WTC11 (cell line): ENCODE measurements around the gene C2orf92. TPM values are rescaled to one million over a fixed set of nuclear protein-coding genes. Genes with fewer than 3 reads are reported as not detected.
"Not testable (repeated sequence)": the region's sequence is repeated elsewhere in the genome, so short reads cannot be mapped to it uniquely, and the experiment has no call there.

Experiments used
- ATAC-seq: fragments of 200-7000 bp; cut with Tn5 transposase; 2 replicates; pipeline ENCODE4 v1.10.0; 2021; ENCODE audit warnings: mild to moderate bottlenecking, moderate library complexity
- CTCF ChIA-PET: fragments of 300-600 bp; sonication (Branson Sonifier 250); formaldehyde crosslinking; loops from one replicate; lab custom pipeline; 2021; ENCODE audit warnings: antibody characterized with exemption; lab: Charles Lee
- POLR2A ChIA-PET: fragments of 350-600 bp; sonication (Branson Sonifier 250); formaldehyde crosslinking; loops from one replicate; lab custom pipeline; 2021; ENCODE audit warnings: antibody characterized with exemption; lab: Charles Lee
- DNase-seq: peaks from one replicate; pipeline ENCODE4 v3.0.0; 2021; ENCODE audit warnings: low spot score
- H3K27ac Mint-ChIP-seq: 2 replicates; pipeline ENCODE4 v1.8.0; 2021; ENCODE audit warnings: mixed read lengths
- H3K27me3 Mint-ChIP-seq: 2 replicates; pipeline ENCODE4 v1.8.0; 2021; ENCODE audit warnings: low read depth, mild to moderate bottlenecking, moderate library complexity, mixed read lengths
- H3K36me3 Mint-ChIP-seq: 2 replicates; pipeline ENCODE4 v1.8.0; 2021; ENCODE audit warnings: mixed read lengths
- H3K4me1 Mint-ChIP-seq: 2 replicates; pipeline ENCODE4 v1.8.0; 2022; ENCODE audit warnings: mixed read lengths
- H3K4me3 Mint-ChIP-seq: 2 replicates; pipeline ENCODE4 v1.8.0; 2021; ENCODE audit warnings: mild to moderate bottlenecking, moderate library complexity, mixed read lengths
- H3K9me3 Mint-ChIP-seq: 2 replicates; pipeline ENCODE4 v1.8.0; 2021; ENCODE audit warnings: mixed read lengths
- AR ChIP-seq: fragments of 250-450 bp; sonication (Bioruptor Pico); IDR thresholded peaks from 2 replicates; pipeline ENCODE4 v1.9.0; 2021; ENCODE audit warnings: mild to moderate bottlenecking
- ATF1 ChIP-seq: sonication (generic); formaldehyde crosslinking; IDR thresholded peaks from 2 replicates; pipeline ENCODE4 v1.8.1; 2023; ENCODE audit warnings: mild to moderate bottlenecking, moderate library complexity, missing genetic modification reagents
- CDX4 ChIP-seq: fragments of 250-450 bp; sonication (Bioruptor Pico); IDR thresholded peaks from 2 replicates; pipeline ENCODE4 v1.9.0; 2021; ENCODE audit warnings: moderate library complexity, mild to moderate bottlenecking, inconsistent platforms, borderline replicate concordance
- CTCF ChIP-seq: fragments of 200-600 bp; IDR thresholded peaks from 2 replicates; pipeline ENCODE4 v1.8.0; 2022; ENCODE audit warnings: antibody characterized with exemption
- ELF4 ChIP-seq: sonication (generic); formaldehyde crosslinking; IDR thresholded peaks from 2 replicates; pipeline ENCODE4 v1.8.1; 2022; ENCODE audit warnings: low read depth, mild to moderate bottlenecking, moderate library complexity, missing genetic modification reagents
- ETV6 ChIP-seq: sonication (generic); formaldehyde crosslinking; IDR thresholded peaks from 2 replicates; pipeline ENCODE4 v1.8.1; 2022; ENCODE audit warnings: mild to moderate bottlenecking, missing genetic modification reagents
- IRF1 ChIP-seq: sonication (generic); formaldehyde crosslinking; IDR thresholded peaks from 2 replicates; pipeline ENCODE4 v1.8.0; 2023; ENCODE audit warnings: missing genetic modification reagents
- JAZF1 ChIP-seq: fragments of 250-450 bp; sonication (Bioruptor Pico); IDR thresholded peaks from 2 replicates; pipeline ENCODE4 v1.9.0; 2021; ENCODE audit warnings: moderate library complexity, mild to moderate bottlenecking, inconsistent platforms
- MAX ChIP-seq: sonication (generic); formaldehyde crosslinking; IDR thresholded peaks from 2 replicates; pipeline ENCODE4 v1.8.0; 2022; ENCODE audit warnings: mild to moderate bottlenecking, missing genetic modification reagents
- MXD4 ChIP-seq: fragments of 250-450 bp; sonication (Bioruptor Pico); IDR thresholded peaks from 2 replicates; pipeline ENCODE4 v1.8.0; 2021; ENCODE audit warnings: mild to moderate bottlenecking, moderate library complexity, borderline replicate concordance
- MYBL2 ChIP-seq: sonication (generic); formaldehyde crosslinking; IDR thresholded peaks from 2 replicates; pipeline ENCODE4 v1.8.1; 2023; ENCODE audit warnings: mild to moderate bottlenecking, moderate library complexity, missing genetic modification reagents
- NFE2L1 ChIP-seq: sonication (generic); formaldehyde crosslinking; IDR thresholded peaks from 2 replicates; pipeline ENCODE4 v1.8.1; 2023; ENCODE audit warnings: missing genetic modification reagents
- SOX15 ChIP-seq: fragments of 250-450 bp; sonication (Bioruptor Pico); IDR thresholded peaks from 2 replicates; pipeline ENCODE4 v1.9.0; 2021; ENCODE audit warnings: mild to moderate bottlenecking
- STAT6 ChIP-seq: sonication (generic); formaldehyde crosslinking; conservative IDR thresholded peaks from 2 replicates; pipeline ENCODE4 v1.8.1; 2023; ENCODE audit warnings: mild to moderate bottlenecking, low read depth, missing genetic modification reagents, moderate library complexity
- ZNF263 ChIP-seq: sonication (generic); formaldehyde crosslinking; IDR thresholded peaks from 2 replicates; pipeline ENCODE4 v1.8.1; 2022; ENCODE audit warnings: low read depth, mild to moderate bottlenecking, moderate library complexity, missing genetic modification reagents
- ZNF425 ChIP-seq: fragments of 250-450 bp; sonication (Bioruptor Pico); conservative IDR thresholded peaks from 2 replicates; pipeline ENCODE4 v1.9.0; 2021; ENCODE audit warnings: mild to moderate bottlenecking
- total RNA-seq: library from RNA; stranded (reverse); gene quantifications from 3 replicates; pipeline ENCODE4 v1.2.3, GENCODE V29; 2021

Gene C2orf92
- total RNA-seq, 1 experiment from 2014 or later = 5.2 TPM

- no peak for TF ChIP-seq IRF1 (CRISPR knock-in tag)
- no peak for TF ChIP-seq NFE2L1 (CRISPR knock-in tag)
- TF ChIP-seq, all 79 proteins: peak for 0
Observed at GRCh38 chr2:97677480-97677879, 8.0 kb downstream of the C2orf92 start (continued).

GRCh38 chr2:97678298-97678697, 8.8 kb downstream of the C2orf92 start:
- H3K27me3 Mint-ChIP-seq = no peaks in the 10 kb centered on the region; the same call in 1 of the 2 replicates
- no peak overlapping the region for H3K27ac Mint-ChIP-seq
- DNase-seq = no peak
- CTCF ChIA-PET = interaction anchor here (1.0 kb wide), 1 partner anchor 13 kb away, joined by 3 read pairs; no protein-coding TSS in a partner anchor
- peaks cover 20% of the 10 kb centered on the region for H3K36me3 Mint-ChIP-seq
- no peak for TF ChIP-seq CTCF
- no peak for TF ChIP-seq SOX15 (CRISPR knock-in tag)
- no peak for TF ChIP-seq MAX (CRISPR knock-in tag)
- TF ChIP-seq STAT6 (CRISPR knock-in tag) = no peak
- TF ChIP-seq MXD4 (CRISPR knock-in tag) = no peak
- no peak for TF ChIP-seq ETV6 (CRISPR knock-in tag)
- no peak for TF ChIP-seq ZNF263 (CRISPR knock-in tag)
- no peak for TF ChIP-seq CDX4 (CRISPR knock-in tag)
- no peak for TF ChIP-seq MYBL2 (CRISPR knock-in tag)
- no peak for TF ChIP-seq ELF4 (CRISPR knock-in tag)
- TF ChIP-seq AR (CRISPR knock-in tag) = no peak
- TF ChIP-seq JAZF1 (CRISPR knock-in tag) = no peak
- TF ChIP-seq ZNF425 (CRISPR knock-in tag) = no peak
- no peak for TF ChIP-seq ATF1
- TF ChIP-seq, all 79 proteins: peak for 0
- H3K9me3 Mint-ChIP-seq = peaks cover 32% of the 10 kb centered on the region
- ATAC-seq = no peak
- peaks cover 21% of the 10 kb centered on the region for H3K4me1 Mint-ChIP-seq
- POLR2A ChIA-PET = no interaction called here
- no peak overlapping the region for H3K4me3 Mint-ChIP-seq

GRCh38 chr2:97687235-97687634, 17.7 kb downstream of the C2orf92 start:
- DNase-seq, POLR2A ChIA-PET, ATAC-seq, H3K27ac Mint-ChIP-seq, H3K4me3 Mint-ChIP-seq, H3K27me3 Mint-ChIP-seq, H3K36me3 Mint-ChIP-seq: not testable (repeated sequence)
- Mint-ChIP-seq H3K4me1 (peaks cover 24% of the 10 kb centered on the region), H3K9me3 (peaks cover 14% of the 10 kb centered on the region)
- CTCF ChIA-PET = interaction anchor here (1.3 to 1.5 kb wide), 2 partner anchors 13 to 97 kb away, joined by 3 to 4 read pairs; no protein-coding TSS in a partner anchor
